Measurements from ENCODE around the gene BSND. TPM values are rescaled to one million over a fixed set of nuclear protein-coding genes. Genes with fewer than 3 reads are reported as not detected.

The BSND gene
- total RNA-seq, 2 donors from 2014 or later: not detected

DNA sequence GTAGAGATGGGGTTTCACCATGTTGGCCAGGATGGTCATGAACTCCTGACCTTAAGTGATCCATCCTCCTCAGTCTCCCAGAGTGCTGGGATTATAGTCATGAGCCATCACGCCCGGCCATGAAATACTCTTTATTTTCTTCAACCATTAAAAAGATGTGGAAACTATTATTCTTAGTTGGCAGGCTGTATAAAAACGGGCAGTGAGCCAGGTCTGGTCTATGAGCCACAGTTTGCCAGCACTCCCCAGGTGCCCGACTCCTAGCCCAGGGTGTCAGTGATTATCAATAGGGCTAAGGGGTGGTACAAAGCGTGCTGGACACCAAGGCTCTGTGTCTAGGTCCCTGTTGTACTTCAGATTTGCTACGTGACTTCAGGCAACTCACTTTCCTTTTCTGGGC, 22.0 kb upstream of the BSND start:
- H3K27me3 ChIP-seq: peaks cover 10% of the 10 kb centered on the region
- no peaks in the 10 kb centered on the region for H3K36me3 ChIP-seq
- H3K4me1 ChIP-seq: no peaks in the 10 kb centered on the region
- intact Hi-C loops (cut with DNase I): no loop called here
- H3K9me3 ChIP-seq: no peaks in the 10 kb centered on the region
- DNase-seq: no peak
- no peak overlapping the region for H3K9ac ChIP-seq (ENCODE audit: low read depth in 2 of 2, low read length in 2 of 2)
- no peak for TF ChIP-seq CTCF (IDR thresholded peaks at IDR 0.05)
- H3K4me3 ChIP-seq: no peak overlapping the region
- H3K27ac ChIP-seq: no peak overlapping the region

DNA sequence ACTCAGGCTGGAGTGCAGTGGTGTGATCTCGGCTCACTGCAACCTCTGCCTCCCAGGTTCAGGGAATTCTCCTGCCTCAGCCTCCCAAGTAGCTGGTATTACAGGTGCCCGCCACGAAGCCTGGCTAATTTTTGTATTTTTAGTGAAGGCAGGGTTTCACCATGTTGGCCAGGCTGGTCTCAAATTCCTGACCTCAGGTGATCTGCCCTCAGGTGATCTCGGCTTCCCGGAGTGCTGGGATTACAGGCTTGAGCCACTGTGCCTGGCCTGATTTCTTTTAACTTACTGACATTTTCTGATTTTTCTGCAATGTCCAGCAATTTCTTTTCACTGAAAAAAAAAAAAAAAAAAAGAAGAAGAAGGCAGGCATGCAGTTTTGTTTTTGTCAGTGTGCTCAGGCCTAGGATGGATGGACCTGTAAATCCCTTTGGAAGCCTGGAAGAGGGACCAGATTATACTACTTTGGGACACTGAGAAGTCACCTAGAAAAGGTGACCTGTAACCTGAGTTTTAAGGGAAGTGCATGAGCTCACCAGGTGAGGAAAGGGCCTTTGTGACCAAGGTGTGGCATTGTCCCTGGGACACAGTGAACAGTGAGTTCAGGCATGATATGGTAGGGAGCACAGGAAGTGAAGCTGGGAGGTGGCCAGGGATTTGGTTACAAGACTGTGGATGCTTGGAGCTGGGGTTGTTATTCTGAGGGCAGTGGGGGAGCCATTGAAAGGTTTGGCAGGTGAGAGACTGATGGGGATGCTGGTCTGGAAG, 21.0 kb upstream of the BSND start:
- Histone ChIP-seq H3K9ac (ENCODE audit: low read depth in 2 of 2, low read length in 2 of 2) (no peak overlapping the region), H3K27ac (no peak overlapping the region), H3K36me3 (no peaks in the 10 kb centered on the region), H3K9me3 (no peaks in the 10 kb centered on the region), H3K27me3 (peaks cover 10% of the 10 kb centered on the region), H3K4me1 (no peaks in the 10 kb centered on the region), H3K4me3 (no peak overlapping the region)
- DNase-seq: no peak
- intact Hi-C loops (cut with DNase I): no loop called here
- no peak for TF ChIP-seq CTCF (IDR thresholded peaks at IDR 0.05)

DNA sequence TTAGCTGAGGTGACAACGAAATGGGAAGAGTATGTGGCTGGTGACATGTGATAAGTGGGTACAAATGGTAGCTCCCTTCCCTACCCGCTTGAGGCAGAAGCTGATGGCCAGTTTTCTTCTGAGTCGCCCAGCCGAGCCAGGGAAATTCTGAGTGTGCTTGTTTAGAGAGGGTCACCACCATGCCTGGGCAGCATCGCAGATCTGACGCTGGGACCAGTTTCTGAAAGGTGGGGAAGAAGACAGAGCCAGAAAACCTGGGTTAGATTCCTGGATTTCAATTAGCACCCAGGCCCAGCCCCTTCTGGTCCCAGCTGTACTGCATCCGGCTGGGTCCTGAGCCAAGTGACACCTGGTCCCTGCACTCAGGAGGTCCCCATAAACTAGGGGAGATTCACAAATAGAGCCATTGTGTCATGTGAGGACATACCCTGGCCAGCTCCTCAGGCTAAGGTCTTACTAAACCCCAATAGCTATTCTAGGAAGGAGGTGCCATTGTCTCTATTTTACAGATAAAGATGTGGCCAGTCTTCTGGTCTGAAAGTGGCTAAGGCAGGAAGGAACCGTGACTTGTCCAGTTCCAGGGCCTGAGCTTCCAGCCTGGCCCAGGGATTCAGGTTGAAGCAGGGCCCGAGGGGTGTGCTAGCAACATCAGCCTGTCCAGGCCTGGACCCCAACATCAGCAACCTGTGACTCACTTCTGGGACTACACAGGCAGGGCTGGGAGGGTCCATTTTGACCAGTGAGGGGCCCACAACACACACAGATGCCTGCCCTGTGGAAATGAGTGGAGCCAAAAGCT, 20.0 kb upstream of the BSND start:
- Histone ChIP-seq H3K4me1 (no peaks in the 10 kb centered on the region), H3K9ac (ENCODE audit: low read depth in 2 of 2, low read length in 2 of 2) (no peak overlapping the region), H3K27me3 (peaks cover 10% of the 10 kb centered on the region), H3K36me3 (no peaks in the 10 kb centered on the region), H3K9me3 (no peaks in the 10 kb centered on the region), H3K4me3 (no peak overlapping the region), H3K27ac (no peak overlapping the region)
- DNase-seq: no peak
- intact Hi-C loops (cut with DNase I): no loop called here
- TF ChIP-seq CTCF (IDR thresholded peaks at IDR 0.05): no peak

DNA sequence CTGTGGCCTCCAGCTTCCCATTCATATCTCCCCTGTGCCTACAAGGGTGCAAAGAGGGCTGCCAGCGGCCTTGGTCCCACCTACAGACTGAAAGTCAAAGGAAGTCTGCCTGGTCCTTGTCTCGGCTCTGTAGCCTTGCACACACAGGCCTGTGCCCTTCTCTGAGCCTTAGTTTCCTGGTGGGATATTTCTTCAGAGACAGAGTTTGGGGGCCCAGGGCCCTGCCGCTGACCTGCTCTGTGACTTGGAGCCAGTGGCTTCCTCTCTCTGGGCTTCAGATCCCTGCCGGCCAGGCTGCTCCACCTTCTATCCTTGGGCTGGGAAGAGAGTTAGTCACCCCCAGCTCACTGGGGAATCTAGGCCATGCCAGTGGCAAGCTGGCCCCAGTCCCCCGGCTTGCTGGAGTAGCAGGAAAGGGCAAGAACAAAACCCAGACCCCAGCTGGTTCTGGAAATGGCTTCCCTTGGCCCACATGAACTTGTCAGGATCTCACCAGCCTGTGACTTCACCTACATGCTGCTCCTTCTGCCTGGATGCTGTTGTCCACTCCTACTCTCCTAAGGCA, 19.3 kb upstream of the BSND start:
- Histone ChIP-seq H3K4me1 (no peaks in the 10 kb centered on the region), H3K9ac (ENCODE audit: low read depth in 2 of 2, low read length in 2 of 2) (no peak overlapping the region), H3K27me3 (peaks cover 10% of the 10 kb centered on the region), H3K9me3 (no peaks in the 10 kb centered on the region), H3K36me3 (no peaks in the 10 kb centered on the region), H3K27ac (no peak overlapping the region), H3K4me3 (no peak overlapping the region)
- intact Hi-C loops (cut with DNase I): no loop called here
- DNase-seq: no peak
- TF ChIP-seq CTCF (IDR thresholded peaks at IDR 0.05): no peak

GRCh38 chr1:54980046-54980527, 18.6 kb upstream of the BSND start:
- Histone ChIP-seq H3K4me1 (no peaks in the 10 kb centered on the region), H3K36me3 (no peaks in the 10 kb centered on the region), H3K27me3 (peaks cover 10% of the 10 kb centered on the region), H3K27ac (peak overlapping the region; percentile 37), H3K4me3 (peak overlapping the region; percentile 36), H3K9ac (ENCODE audit: low read depth in 2 of 2, low read length in 2 of 2) (peak overlapping the region in 1 of 2 donors; percentile 50), H3K9me3 (no peaks in the 10 kb centered on the region)
- DNase-seq: no peak
- TF ChIP-seq CTCF (IDR thresholded peaks at IDR 0.05): no peak
- intact Hi-C loops (cut with DNase I): no loop called here

Data from colonic mucosa (tissue), 4 donors.